PC-3 (cell line): ENCODE measurements around the gene LIN37. TPM values are rescaled to one million over a fixed set of nuclear protein-coding genes. Genes with fewer than 3 reads are reported as not detected.

Experiments
- total RNA-seq: library from RNA; depleted of rRNA; stranded (reverse); fragments of >200 nt; gene quantifications from 2 replicates; pipeline ENCODE4 v1.2.3, GENCODE V29; 2014; rRNA removed

The LIN37 gene
- total RNA-seq, 1 experiment from 2014 or later: 8.2 TPM

Other genes starting within 250 kb of the LIN37 start
- 128 and 144 TPM in 2 replicates for gene DMKN, start 234.9 kb upstream of the LIN37 start, total RNA-seq
- gene SBSN, start 220.3 kb upstream of the LIN37 start, total RNA-seq: 0.26 and 2.1 TPM in 2 replicates
- gene GAPDHS, start 215.1 kb upstream of the LIN37 start, total RNA-seq: not detected in 2 replicates
- 191 and 206 TPM in 2 replicates for gene TMEM147, start 202.9 kb upstream of the LIN37 start, total RNA-seq
- not detected in 2 replicates for gene ATP4A, start 184.9 kb upstream of the LIN37 start, total RNA-seq
- gene PMIS2, start 162.4 kb upstream of the LIN37 start, total RNA-seq: not detected in 2 replicates
- 25.9 and 26.4 TPM in 2 replicates for gene HAUS5, start 135.8 kb upstream of the LIN37 start, total RNA-seq
- gene RBM42, start 119.5 kb upstream of the LIN37 start, total RNA-seq: 81.6 and 126 TPM in 2 replicates
- gene ETV2, start 106.8 kb upstream of the LIN37 start, total RNA-seq: 0.36 TPM in 1 of 2 replicates, not detected in the other
- 405 and 563 TPM in 2 replicates for gene COX6B1, start 100.3 kb upstream of the LIN37 start, total RNA-seq
- gene UPK1A, start 82.1 kb upstream of the LIN37 start, total RNA-seq: not detected in 2 replicates
- not detected in 2 replicates for gene ZBTB32, start 44.0 kb upstream of the LIN37 start, total RNA-seq
- 10.8 and 23.4 TPM in 2 replicates for gene KMT2B, start 30.6 kb upstream of the LIN37 start, total RNA-seq
- gene IGFLR1, start 6.1 kb upstream of the LIN37 start, total RNA-seq: 0.81 and 9.3 TPM in 2 replicates
- 7.8 and 16.4 TPM in 2 replicates for gene U2AF1L4, start 3.2 kb upstream of the LIN37 start, total RNA-seq
- 34.3 and 42.9 TPM in 2 replicates for gene PSENEN, start 2.9 kb upstream of the LIN37 start, total RNA-seq
- gene HSPB6, start 8.5 kb downstream of the LIN37 start, total RNA-seq: not detected in 2 replicates
- 5.5 and 6.1 TPM in 2 replicates for gene PROSER3, start 9.6 kb downstream of the LIN37 start, total RNA-seq
- gene ARHGAP33, start 27.0 kb downstream of the LIN37 start, total RNA-seq: 3.7 and 5.4 TPM in 2 replicates
- not detected in 2 replicates for gene PRODH2, start 64.3 kb downstream of the LIN37 start, total RNA-seq
- gene NPHS1, start 103.9 kb downstream of the LIN37 start, total RNA-seq: not detected in 2 replicates
- not detected in 2 replicates for gene KIRREL2, start 108.3 kb downstream of the LIN37 start, total RNA-seq
- gene APLP1, start 120.0 kb downstream of the LIN37 start, total RNA-seq: 21.1 and 23.2 TPM in 2 replicates
- 9.0 and 10.6 TPM in 2 replicates for gene NFKBID, start 152.0 kb downstream of the LIN37 start, total RNA-seq
- gene HCST, start 154.0 kb downstream of the LIN37 start, total RNA-seq: not detected in 2 replicates
- not detected in 2 replicates for gene TYROBP, start 159.7 kb downstream of the LIN37 start, total RNA-seq
- gene LRFN3, start 187.8 kb downstream of the LIN37 start, total RNA-seq: 4.1 and 4.8 TPM in 2 replicates
- 24.5 and 38.1 TPM in 2 replicates for gene SDHAF1, start 246.6 kb downstream of the LIN37 start, total RNA-seq